ENCODE measurements around the gene TRIM17. TPM values are rescaled to one million over a fixed set of nuclear protein-coding genes. Genes with fewer than 3 reads are reported as not detected.

TRIM17 gene
- total and polyA plus RNA-seq, 2 of the 8 experiments (the other 6 are each of a cell fraction or from before 2014, with no cell fraction given): 1.1 to 2.2 TPM

DNA sequence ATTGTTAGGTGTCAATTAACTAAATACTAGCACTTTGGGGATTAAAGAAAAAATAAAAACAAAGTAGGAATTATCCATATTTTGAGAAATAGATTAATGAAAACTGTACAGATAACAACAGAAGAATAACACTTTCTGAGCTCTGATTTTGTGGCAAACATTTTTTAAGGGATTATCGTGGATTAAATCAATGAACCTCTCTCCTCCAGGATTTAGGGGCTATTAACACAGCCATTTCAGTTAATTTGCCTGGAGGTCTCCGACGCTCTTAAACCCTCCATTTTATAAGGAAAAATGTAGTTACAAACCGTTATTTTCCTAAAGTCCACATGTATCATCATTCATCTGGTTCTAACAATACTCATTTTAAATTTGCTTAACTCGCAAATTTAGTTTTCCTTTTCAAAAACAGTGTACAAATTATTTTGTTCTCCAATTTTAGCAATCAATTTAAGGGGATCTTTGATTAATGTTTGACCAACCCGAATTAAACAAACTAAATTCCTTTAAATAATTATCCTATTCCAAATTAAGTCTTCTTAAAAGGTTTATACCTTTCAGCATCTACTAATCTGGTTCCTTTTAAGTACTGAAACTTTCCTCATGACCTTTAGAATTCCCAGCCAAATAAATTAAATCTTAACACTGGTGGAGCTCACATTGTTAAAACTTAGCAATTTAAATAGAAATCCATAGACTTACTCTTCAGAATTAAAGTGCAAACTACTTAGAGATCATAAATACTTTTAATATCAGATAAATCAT, 39.8 kb upstream of the TRIM17 start (continued):
- TF ChIP-seq, protein P1, sequence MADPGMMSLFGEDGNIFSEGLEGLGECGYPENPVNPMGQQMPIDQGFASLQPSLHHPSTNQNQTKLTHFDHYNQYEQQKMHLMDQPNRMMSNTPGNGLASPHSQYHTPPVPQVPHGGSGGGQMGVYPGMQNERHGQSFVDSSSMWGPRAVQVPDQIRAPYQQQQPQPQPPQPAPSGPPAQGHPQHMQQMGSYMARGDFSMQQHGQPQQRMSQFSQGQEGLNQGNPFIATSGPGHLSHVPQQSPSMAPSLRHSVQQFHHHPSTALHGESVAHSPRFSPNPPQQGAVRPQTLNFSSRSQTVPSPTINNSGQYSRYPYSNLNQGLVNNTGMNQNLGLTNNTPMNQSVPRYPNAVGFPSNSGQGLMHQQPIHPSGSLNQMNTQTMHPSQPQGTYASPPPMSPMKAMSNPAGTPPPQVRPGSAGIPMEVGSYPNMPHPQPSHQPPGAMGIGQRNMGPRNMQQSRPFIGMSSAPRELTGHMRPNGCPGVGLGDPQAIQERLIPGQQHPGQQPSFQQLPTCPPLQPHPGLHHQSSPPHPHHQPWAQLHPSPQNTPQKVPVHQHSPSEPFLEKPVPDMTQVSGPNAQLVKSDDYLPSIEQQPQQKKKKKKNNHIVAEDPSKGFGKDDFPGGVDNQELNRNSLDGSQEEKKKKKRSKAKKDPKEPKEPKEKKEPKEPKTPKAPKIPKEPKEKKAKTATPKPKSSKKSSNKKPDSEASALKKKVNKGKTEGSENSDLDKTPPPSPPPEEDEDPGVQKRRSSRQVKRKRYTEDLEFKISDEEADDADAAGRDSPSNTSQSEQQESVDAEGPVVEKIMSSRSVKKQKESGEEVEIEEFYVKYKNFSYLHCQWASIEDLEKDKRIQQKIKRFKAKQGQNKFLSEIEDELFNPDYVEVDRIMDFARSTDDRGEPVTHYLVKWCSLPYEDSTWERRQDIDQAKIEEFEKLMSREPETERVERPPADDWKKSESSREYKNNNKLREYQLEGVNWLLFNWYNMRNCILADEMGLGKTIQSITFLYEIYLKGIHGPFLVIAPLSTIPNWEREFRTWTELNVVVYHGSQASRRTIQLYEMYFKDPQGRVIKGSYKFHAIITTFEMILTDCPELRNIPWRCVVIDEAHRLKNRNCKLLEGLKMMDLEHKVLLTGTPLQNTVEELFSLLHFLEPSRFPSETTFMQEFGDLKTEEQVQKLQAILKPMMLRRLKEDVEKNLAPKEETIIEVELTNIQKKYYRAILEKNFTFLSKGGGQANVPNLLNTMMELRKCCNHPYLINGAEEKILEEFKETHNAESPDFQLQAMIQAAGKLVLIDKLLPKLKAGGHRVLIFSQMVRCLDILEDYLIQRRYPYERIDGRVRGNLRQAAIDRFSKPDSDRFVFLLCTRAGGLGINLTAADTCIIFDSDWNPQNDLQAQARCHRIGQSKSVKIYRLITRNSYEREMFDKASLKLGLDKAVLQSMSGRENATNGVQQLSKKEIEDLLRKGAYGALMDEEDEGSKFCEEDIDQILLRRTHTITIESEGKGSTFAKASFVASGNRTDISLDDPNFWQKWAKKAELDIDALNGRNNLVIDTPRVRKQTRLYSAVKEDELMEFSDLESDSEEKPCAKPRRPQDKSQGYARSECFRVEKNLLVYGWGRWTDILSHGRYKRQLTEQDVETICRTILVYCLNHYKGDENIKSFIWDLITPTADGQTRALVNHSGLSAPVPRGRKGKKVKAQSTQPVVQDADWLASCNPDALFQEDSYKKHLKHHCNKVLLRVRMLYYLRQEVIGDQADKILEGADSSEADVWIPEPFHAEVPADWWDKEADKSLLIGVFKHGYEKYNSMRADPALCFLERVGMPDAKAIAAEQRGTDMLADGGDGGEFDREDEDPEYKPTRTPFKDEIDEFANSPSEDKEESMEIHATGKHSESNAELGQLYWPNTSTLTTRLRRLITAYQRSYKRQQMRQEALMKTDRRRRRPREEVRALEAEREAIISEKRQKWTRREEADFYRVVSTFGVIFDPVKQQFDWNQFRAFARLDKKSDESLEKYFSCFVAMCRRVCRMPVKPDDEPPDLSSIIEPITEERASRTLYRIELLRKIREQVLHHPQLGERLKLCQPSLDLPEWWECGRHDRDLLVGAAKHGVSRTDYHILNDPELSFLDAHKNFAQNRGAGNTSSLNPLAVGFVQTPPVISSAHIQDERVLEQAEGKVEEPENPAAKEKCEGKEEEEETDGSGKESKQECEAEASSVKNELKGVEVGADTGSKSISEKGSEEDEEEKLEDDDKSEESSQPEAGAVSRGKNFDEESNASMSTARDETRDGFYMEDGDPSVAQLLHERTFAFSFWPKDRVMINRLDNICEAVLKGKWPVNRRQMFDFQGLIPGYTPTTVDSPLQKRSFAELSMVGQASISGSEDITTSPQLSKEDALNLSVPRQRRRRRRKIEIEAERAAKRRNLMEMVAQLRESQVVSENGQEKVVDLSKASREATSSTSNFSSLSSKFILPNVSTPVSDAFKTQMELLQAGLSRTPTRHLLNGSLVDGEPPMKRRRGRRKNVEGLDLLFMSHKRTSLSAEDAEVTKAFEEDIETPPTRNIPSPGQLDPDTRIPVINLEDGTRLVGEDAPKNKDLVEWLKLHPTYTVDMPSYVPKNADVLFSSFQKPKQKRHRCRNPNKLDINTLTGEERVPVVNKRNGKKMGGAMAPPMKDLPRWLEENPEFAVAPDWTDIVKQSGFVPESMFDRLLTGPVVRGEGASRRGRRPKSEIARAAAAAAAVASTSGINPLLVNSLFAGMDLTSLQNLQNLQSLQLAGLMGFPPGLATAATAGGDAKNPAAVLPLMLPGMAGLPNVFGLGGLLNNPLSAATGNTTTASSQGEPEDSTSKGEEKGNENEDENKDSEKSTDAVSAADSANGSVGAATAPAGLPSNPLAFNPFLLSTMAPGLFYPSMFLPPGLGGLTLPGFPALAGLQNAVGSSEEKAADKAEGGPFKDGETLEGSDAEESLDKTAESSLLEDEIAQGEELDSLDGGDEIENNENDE (IDR thresholded peaks at IDR 0.05; ENCODE audit: insufficient replicate concordance, low read length): no peak
- TF ChIP-seq SP4 (IDR thresholded peaks at IDR 0.05; ENCODE audit: low read length) (no peak), BRCA1 (IDR thresholded peaks at IDR 0.05; ENCODE audit: low read depth, low read length) (no peak), PHF8 (conservative IDR thresholded peaks at IDR 0.05; ENCODE audit: low read depth, low read length) (no peak), EZH2 (IDR thresholded peaks at IDR 0.05; ENCODE audit: low read depth, low read length, severe bottlenecking) (no peak), E2F6 (IDR thresholded peaks at IDR 0.05) (no peak)
- TF ChIP-seq, protein P2, sequence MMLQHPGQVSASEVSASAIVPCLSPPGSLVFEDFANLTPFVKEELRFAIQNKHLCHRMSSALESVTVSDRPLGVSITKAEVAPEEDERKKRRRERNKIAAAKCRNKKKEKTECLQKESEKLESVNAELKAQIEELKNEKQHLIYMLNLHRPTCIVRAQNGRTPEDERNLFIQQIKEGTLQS (IDR thresholded peaks at IDR 0.05; ENCODE audit: insufficient read depth, low read depth, low read length): no peak
